Natural killer cell (primary cell): ENCODE measurements around the gene C6orf132. TPM values are rescaled to one million over a fixed set of nuclear protein-coding genes. Genes with fewer than 3 reads are reported as not detected.
A peak's percentile ranks its signal among the peaks of the same experiment; 100 is the strongest.
"Not testable (repeated sequence)": the region's sequence is repeated elsewhere in the genome, so short reads cannot be mapped to it uniquely, and the experiment has no call there.

ENCODE experiments used
- ATAC-seq, 3 donors: fragments of 150-1000 bp in 2 of 3; fragments of 200-7000 bp in 1 of 3; cut with Tn5 transposase; 1 replicate in 1 of 3; 2 replicates in 2 of 3; pipeline ENCODE4 v1.10.0; 2021; ENCODE audit warnings: mild to moderate bottlenecking in 2 of 3, moderate library complexity in 2 of 3
- DNase-seq, 2 donors: peaks; one replicate each; pipeline versions ENCODE4 v3.0.0 to v3.0.0-alpha.2; 2013 to 2021; ENCODE audit warnings: mixed read lengths in 1 of 2
- H3K27ac ChIP-seq: one replicate; pipeline ENCODE4 v1.5.1; 2013; ENCODE audit warnings: mild to moderate bottlenecking, low read length
- H3K27me3 ChIP-seq: one replicate; pipeline ENCODE4 v1.6.1; 2013; ENCODE audit warnings: low read length; ENCODE audit not compliant: control insufficient read depth, insufficient read depth
- H3K36me3 ChIP-seq: one replicate; pipeline ENCODE4 v1.6.1; 2013; ENCODE audit warnings: low read length; ENCODE audit not compliant: control insufficient read depth, insufficient read depth
- H3K4me1 ChIP-seq: one replicate; pipeline ENCODE4 v1.6.1; 2013; ENCODE audit warnings: low read length; ENCODE audit not compliant: control insufficient read depth, insufficient read depth
- H3K4me3 ChIP-seq: one replicate; pipeline ENCODE4 v1.5.1; 2013; ENCODE audit warnings: low read length
- H3K9me3 ChIP-seq: one replicate; pipeline ENCODE4 v1.6.1; 2013; ENCODE audit warnings: low read length; ENCODE audit not compliant: control insufficient read depth, insufficient read depth
- H3K27ac Mint-ChIP-seq, 2 donors: one replicate each; pipeline ENCODE4 v1.8.0; 2022; ENCODE audit warnings: mild to moderate bottlenecking in 2 of 2, mixed read lengths in 2 of 2, moderate library complexity in 1 of 2
- H3K27me3 Mint-ChIP-seq, 2 donors: one replicate each; pipeline ENCODE4 v1.8.0; 2022; ENCODE audit warnings: low read depth in 2 of 2, mixed read lengths in 2 of 2
- H3K36me3 Mint-ChIP-seq: one replicate; pipeline ENCODE4 v1.8.0; 2022; ENCODE audit warnings: mixed read lengths
- H3K4me1 Mint-ChIP-seq, 2 donors: one replicate each; pipeline ENCODE4 v1.8.0; 2022; ENCODE audit warnings: mixed read lengths in 2 of 2
- H3K4me3 Mint-ChIP-seq: one replicate; pipeline ENCODE4 v1.8.0; 2022; ENCODE audit warnings: mild to moderate bottlenecking, moderate library complexity, mixed read lengths
- H3K9me3 Mint-ChIP-seq, 2 donors: one replicate each; pipeline ENCODE4 v1.8.0; 2022; ENCODE audit warnings: mixed read lengths in 2 of 2
- CTCF ChIP-seq: fragments of 200-600 bp; IDR thresholded peaks from one replicate; pipeline ENCODE4 v1.8.0; 2022; ENCODE audit warnings: antibody characterized with exemption
- WGBS: methylation state at CpG from one replicate; pipeline ENCODE4 v1.1.7; 2013; ENCODE audit warnings: missing lambda C conversion rate; ENCODE audit not compliant: insufficient coverage; 5-methylcytosine and 5-hydroxymethylcytosine counted together
- intact Hi-C: fragments of 100-400 bp; cut with micrococcal nuclease; formaldehyde crosslinking; loops from one replicate; pipeline ENCODE4 v1.14.2; 2022
- total RNA-seq, 4 donors: library from RNA; stranded (reverse); fragments of 120-200 nt in 1 of 4; gene quantifications; one replicate each; pipeline versions ENCODE4 v1.2.3 to v1.2.4, GENCODE V29; 2013 to 2022

The C6orf132 gene
- total RNA-seq, 3 donors from 2014 or later (not counting 1 experiment from before 2014, with no cell fraction given) = 0.05 to 0.15 (median 0.14) TPM

DNA sequence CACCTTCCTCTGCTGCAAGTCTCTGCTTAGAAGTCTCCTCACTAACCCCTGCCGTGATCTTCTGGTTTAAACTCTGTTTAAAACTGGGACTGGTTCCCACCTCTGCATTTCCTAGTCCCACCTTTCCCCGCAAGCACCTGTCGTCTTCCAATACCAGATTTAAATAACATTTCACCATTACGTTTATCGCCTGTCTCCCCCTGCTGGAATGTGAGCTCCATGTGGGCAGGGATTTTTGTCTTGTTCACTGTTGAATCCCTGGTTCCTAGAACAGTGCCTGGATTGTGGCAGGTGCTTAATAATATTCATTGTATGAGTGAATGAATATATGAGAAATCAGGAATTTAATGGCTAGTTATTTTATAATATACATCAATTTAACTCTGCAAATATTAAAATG is 33.4 kb upstream of the C6orf132 start:
- no peak for TF ChIP-seq CTCF
- Histone ChIP-seq H3K27ac (no peak overlapping the region), H3K4me3 (no peak overlapping the region), H3K4me1 (peaks cover 7% of the 10 kb centered on the region), H3K27me3 (no peaks in the 10 kb centered on the region), H3K9me3 (no peaks in the 10 kb centered on the region), H3K36me3 (no peaks in the 10 kb centered on the region)
- intact Hi-C loops = no loop called here
- ATAC-seq = no peak
- DNase-seq = peak in 1 of 2 donors; percentile 12
- Mint-ChIP-seq H3K4me3 (no peak overlapping the region), H3K27me3 (peaks cover 7 to 9% of the 10 kb centered on the region in 2 donors), H3K4me1 (peaks cover 0 to 5% of the 10 kb centered on the region in 2 donors), H3K27ac (no peak overlapping the region), H3K9me3 (no peaks in the 10 kb centered on the region), H3K36me3 (no peaks in the 10 kb centered on the region)
- whole genome bisulfite sequencing = 90% methylated on average over 5 of the region's 5 CpGs

- Mint-ChIP-seq H3K27me3 (peaks cover 0 to 8% of the 10 kb centered on the region in 2 donors), H3K9me3 (no peaks in the 10 kb centered on the region), H3K4me1 (no peaks in the 10 kb centered on the region), H3K27ac (no peak within 1 kb of the TSS), H3K4me3 (no peak within 1 kb of the TSS), H3K36me3 (no peaks in the 10 kb centered on the region)
- Histone ChIP-seq H3K4me1 (peaks cover 3% of the 10 kb centered on the region), H3K4me3 (no peak within 1 kb of the TSS), H3K36me3 (no peaks in the 10 kb centered on the region), H3K27ac (no peak within 1 kb of the TSS), H3K9me3 (no peaks in the 10 kb centered on the region), H3K27me3 (no peaks in the 10 kb centered on the region)
- DNase-seq = no peak
- no peak for TF ChIP-seq CTCF
- no peak for ATAC-seq
- WGBS = 100% methylated on average over 1 of the region's 2 CpGs
- intact Hi-C loops = no loop called here
These were observed 30.7 kb upstream of the C6orf132 start, which contains the start of gene GUCA1A for GRCh38 chr6:42173101-42173500. Gene GUCA1A, plus strand, starts transcription at chr6:42173364. Its CDS starts 250 bp downstream, at chr6:42173614.

- H3K27ac Mint-ChIP-seq = no peak overlapping the region
- no peak for TF ChIP-seq CTCF
- no peak for ATAC-seq
- H3K36me3 ChIP-seq = no peaks in the 10 kb centered on the region
- no peak overlapping the region for H3K4me3 ChIP-seq
- no peak overlapping the region for H3K4me3 Mint-ChIP-seq
- intact Hi-C loops = no loop called here
- DNase-seq = no peak
- peaks cover 0 to 8% of the 10 kb centered on the region in 2 donors for H3K27me3 Mint-ChIP-seq
- H3K4me1 ChIP-seq = no peaks in the 10 kb centered on the region
- H3K4me1 Mint-ChIP-seq = no peaks in the 10 kb centered on the region
- H3K9me3 Mint-ChIP-seq = no peaks in the 10 kb centered on the region
- no peaks in the 10 kb centered on the region for H3K9me3 ChIP-seq
- H3K27me3 ChIP-seq = no peaks in the 10 kb centered on the region
- H3K27ac ChIP-seq = no peak overlapping the region
- WGBS = 91% methylated on average over 7 of the region's 7 CpGs
- no peaks in the 10 kb centered on the region for H3K36me3 Mint-ChIP-seq
These were observed 29.6 kb upstream of the C6orf132 start for GRCh38 chr6:42171813-42172581.

DNA sequence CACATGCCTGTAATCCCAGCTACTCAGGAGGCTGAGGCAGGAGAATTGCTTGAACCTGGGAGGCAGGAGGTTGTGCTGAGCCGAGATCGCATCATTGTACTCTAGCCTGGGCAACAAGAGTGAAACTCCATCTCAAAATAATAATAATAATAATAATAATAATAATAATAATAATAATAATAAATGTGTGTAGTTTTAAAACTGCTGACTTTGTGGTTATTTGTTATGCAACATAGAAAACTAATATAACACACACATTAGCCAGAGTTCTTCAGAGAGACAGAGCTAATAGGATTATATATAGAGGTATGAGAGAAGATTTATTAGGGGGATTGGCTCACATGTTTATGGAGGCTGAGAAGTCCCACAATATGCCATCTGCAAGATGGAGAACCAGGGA is 27.4 kb upstream of the C6orf132 start:
- H3K27ac ChIP-seq, H3K4me3 ChIP-seq, H3K9me3 ChIP-seq, H3K4me1 ChIP-seq, H3K9me3 Mint-ChIP-seq, H3K36me3 ChIP-seq, H3K27me3 Mint-ChIP-seq, H3K27ac Mint-ChIP-seq, H3K27me3 ChIP-seq, H3K4me1 Mint-ChIP-seq, H3K36me3 Mint-ChIP-seq, DNase-seq, ATAC-seq, H3K4me3 Mint-ChIP-seq: not testable (repeated sequence)
- intact Hi-C loops = loop anchor here (5.0 to 10.0 kb wide), 2 partner anchors 92 to 465 kb away; no protein-coding TSS in a partner anchor
- 100% methylated on average over 1 of the region's 2 CpGs for WGBS
